ENCODE results near the gene POU2F2.

The POU2F2 gene

GRCh38 chr19:42095142-42095813 is 37.0 kb downstream of the POU2F2 start:
- no peak for TF ChIP-seq TSHZ2 (CRISPR knock-in tag; IDR thresholded peaks at IDR 0.05)
- no peak for TF ChIP-seq ZNF565 (CRISPR knock-in tag; conservative IDR thresholded peaks at IDR 0.05; ENCODE audit: low read depth)
- TF ChIP-seq ZFP3 (CRISPR knock-in tag; IDR thresholded peaks at IDR 0.05) = no peak
- TF ChIP-seq ZNF70 (CRISPR knock-in tag; IDR thresholded peaks at IDR 0.05) = no peak
- TF ChIP-seq CSRNP3 (CRISPR knock-in tag; IDR thresholded peaks at IDR 0.05) = no peak
- TF ChIP-seq ARNTL (CRISPR knock-in tag; IDR thresholded peaks at IDR 0.05; ENCODE audit: borderline replicate concordance, low read depth) = no peak
- no peak for TF ChIP-seq CREB5 (CRISPR knock-in tag; IDR thresholded peaks at IDR 0.05; ENCODE audit: low read depth)
- no peak for TF ChIP-seq POU6F1 (CRISPR knock-in tag; IDR thresholded peaks at IDR 0.05; ENCODE audit: borderline replicate concordance, low read depth)
- no peak for TF ChIP-seq GLIS3 (CRISPR knock-in tag; IDR thresholded peaks at IDR 0.05)
- no peak for TF ChIP-seq OSR1 (CRISPR knock-in tag; IDR thresholded peaks at IDR 0.05)
- no peak for TF ChIP-seq ISL1 (CRISPR knock-in tag; IDR thresholded peaks at IDR 0.05)
- no peak for TF ChIP-seq PATZ1 (CRISPR knock-in tag; IDR thresholded peaks at IDR 0.05; ENCODE audit: borderline replicate concordance)
- no peak for ATAC-seq

GRCh38 chr19:42093926-42094325 is 38.3 kb downstream of the POU2F2 start:
- ATAC-seq = no peak
- TF ChIP-seq ARNTL (CRISPR knock-in tag; IDR thresholded peaks at IDR 0.05; ENCODE audit: borderline replicate concordance, low read depth) (no peak), TSHZ2 (CRISPR knock-in tag; IDR thresholded peaks at IDR 0.05) (no peak), OSR1 (CRISPR knock-in tag; IDR thresholded peaks at IDR 0.05) (no peak), TCF4 (CRISPR knock-in tag; IDR thresholded peaks at IDR 0.05; ENCODE audit: borderline replicate concordance) (no peak), POU6F1 (CRISPR knock-in tag; IDR thresholded peaks at IDR 0.05; ENCODE audit: borderline replicate concordance, low read depth) (no peak), PPARA (CRISPR knock-in tag; IDR thresholded peaks at IDR 0.05; ENCODE audit: borderline replicate concordance) (no peak), ZFP3 (CRISPR knock-in tag; IDR thresholded peaks at IDR 0.05) (no peak), ESRRG (CRISPR knock-in tag; IDR thresholded peaks at IDR 0.05) (no peak)
